Measurements from ENCODE around the gene ENOX2.
"Not testable (repeated sequence)": the region's sequence is repeated elsewhere in the genome, so short reads cannot be mapped to it uniquely, and the experiment has no call there.

Gene ENOX2

DNA sequence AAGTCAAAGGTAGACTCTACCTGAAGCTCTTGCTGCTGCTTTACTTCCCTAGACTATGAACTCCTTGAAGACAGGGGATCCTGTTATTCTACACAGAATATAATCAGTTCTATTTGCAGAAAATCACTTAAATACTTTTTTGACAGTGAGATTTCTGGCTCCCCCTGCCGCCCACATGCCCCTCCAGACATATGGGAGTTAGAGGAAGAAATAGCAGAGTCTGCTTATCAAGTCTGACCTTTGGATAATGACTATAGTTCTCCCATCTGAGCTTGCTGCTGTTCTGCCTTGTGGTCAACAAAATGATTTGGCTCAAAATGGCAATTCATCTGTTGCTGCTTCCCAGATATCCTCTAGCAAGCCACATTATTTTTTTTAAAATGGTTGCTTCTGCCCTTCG is 101.1 kb downstream of the ENOX2 start:
- H3K4me3 ChIP-seq (ENCODE audit: low read depth, low read length), result no peak overlapping the region
- TF ChIP-seq, protein P1, sequence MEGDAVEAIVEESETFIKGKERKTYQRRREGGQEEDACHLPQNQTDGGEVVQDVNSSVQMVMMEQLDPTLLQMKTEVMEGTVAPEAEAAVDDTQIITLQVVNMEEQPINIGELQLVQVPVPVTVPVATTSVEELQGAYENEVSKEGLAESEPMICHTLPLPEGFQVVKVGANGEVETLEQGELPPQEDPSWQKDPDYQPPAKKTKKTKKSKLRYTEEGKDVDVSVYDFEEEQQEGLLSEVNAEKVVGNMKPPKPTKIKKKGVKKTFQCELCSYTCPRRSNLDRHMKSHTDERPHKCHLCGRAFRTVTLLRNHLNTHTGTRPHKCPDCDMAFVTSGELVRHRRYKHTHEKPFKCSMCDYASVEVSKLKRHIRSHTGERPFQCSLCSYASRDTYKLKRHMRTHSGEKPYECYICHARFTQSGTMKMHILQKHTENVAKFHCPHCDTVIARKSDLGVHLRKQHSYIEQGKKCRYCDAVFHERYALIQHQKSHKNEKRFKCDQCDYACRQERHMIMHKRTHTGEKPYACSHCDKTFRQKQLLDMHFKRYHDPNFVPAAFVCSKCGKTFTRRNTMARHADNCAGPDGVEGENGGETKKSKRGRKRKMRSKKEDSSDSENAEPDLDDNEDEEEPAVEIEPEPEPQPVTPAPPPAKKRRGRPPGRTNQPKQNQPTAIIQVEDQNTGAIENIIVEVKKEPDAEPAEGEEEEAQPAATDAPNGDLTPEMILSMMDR (IDR thresholded peaks at IDR 0.05; ENCODE audit: borderline replicate concordance, insufficient read depth, low read depth, low read length), result no peak

DNA sequence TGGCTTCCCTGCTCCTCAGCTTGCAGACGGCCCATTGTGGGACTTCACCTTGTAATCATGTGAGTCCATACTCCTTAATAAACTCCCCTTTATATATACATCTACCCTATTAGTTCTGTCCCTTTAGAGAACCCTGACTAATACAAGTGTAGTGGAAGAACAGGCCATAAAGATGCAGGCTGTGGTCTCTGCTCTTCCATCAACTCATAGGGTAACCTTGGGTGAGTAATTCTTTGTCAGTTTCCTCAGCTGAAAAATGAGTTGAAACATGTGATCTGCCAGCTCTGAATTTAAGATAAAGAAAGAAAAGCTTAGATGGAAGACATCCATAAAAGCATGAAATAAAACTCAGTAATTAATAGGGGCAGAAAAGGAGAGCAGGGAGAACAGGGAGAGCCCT is 103.6 kb downstream of the ENOX2 start:
- no peak overlapping the region for H3K4me3 ChIP-seq (ENCODE audit: low read depth, low read length)
- TF ChIP-seq, protein P1 (IDR thresholded peaks at IDR 0.05; ENCODE audit: borderline replicate concordance, insufficient read depth, low read depth, low read length), result no peak

DNA sequence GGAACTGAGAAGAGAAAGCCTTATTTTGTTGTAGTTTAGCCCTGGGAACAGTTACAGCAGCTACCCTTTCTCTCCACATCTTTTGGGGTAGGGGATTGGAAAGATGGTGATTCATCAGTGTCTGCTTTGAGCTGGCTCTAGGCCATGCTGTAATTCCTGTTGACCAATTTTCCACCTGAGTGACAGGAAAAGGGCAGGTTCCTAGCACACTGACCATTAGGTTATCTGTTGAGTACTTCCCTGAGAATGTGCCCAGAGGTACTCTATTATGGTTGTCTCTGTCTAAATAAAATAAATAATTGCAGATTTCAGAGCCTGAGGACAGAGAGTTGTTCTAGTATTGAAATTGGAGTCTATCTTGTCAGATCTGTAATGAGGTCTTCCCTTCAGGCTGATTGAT is 109.0 kb downstream of the ENOX2 start:
- no peak overlapping the region for H3K4me3 ChIP-seq (ENCODE audit: low read depth, low read length)
- TF ChIP-seq, protein P1 (IDR thresholded peaks at IDR 0.05; ENCODE audit: borderline replicate concordance, insufficient read depth, low read depth, low read length), result no peak

DNA sequence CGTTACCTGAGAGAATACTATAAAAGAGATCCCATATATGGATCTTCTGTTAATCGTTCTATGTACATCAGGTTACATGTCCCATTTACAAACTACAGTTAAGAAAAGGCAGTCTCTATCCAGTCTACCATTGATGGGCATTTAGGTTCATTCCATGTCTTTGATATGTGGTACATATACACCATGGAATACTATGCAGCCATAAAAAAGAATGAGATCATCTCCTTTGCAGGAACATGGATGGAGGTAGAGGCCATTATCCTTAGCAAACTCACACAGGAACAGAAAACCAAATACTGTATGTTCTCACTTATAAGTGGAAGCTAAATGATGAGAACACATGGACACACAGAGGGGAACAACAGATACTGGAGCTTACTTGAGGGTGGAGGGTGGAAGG is 111.1 kb downstream of the ENOX2 start:
- not testable (repeated sequence) for H3K4me3 ChIP-seq (ENCODE audit: low read depth, low read length)

DNA sequence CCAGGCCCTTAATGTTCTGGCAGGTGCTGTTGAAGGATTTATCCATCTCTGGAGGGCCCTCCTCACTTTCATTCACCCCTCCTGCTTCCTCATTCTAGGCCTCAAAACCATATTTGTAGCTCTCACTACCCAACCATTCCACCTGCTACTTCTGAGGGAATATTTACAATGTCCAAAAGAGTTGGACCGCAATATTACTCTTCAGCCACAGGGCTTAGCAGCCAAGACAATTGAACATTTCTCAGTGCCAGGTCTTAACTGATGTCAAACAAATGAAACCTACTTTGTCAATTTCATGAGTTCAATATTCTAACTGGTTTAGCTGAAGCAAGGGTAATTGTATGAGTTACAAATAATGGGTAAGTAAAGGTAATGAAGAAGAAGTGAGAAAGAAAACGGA is 113.2 kb downstream of the ENOX2 start:
- no peak overlapping the region for H3K4me3 ChIP-seq (ENCODE audit: low read depth, low read length)
- TF ChIP-seq, protein P1 (IDR thresholded peaks at IDR 0.05; ENCODE audit: borderline replicate concordance, insufficient read depth, low read depth, low read length), result no peak

DNA sequence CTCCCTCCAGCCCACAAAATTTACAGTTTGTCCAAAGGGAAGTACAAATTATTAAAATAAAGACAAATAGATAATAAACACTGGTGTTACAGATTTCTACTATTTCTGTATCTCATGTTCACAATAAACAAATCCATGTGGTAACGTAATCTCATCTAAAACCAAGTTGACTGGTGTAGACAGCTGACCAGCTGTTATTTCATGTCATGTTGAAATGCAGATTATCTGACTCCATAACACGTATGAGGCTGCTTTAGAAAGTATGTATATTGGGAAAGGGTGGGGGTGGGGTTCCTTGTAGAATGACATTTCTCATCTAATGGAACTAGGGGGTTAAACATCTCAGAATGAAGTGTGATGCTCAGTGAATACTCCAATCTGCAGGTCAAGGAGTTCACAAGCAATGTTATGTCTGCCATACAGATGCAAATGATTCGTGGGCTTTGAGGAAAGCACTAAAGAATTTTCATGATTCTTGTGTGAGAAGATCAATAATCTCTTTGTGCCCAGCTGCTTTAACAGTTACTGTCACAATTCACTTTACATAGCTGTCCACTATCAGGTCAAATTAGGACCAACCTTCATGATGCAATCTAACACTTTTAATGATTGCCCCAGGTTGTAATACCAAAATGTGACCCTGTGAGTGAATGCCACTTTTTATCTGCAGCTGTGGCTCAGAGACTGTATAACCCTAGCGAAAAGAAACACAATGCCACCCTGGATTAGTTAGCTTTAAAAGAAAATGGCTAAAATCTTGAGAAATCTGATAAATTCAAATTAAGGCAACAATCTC is 114.0 kb downstream of the ENOX2 start:
- H3K4me3 ChIP-seq (ENCODE audit: low read depth, low read length), result no peak overlapping the region
- TF ChIP-seq, protein P1 (IDR thresholded peaks at IDR 0.05; ENCODE audit: borderline replicate concordance, insufficient read depth, low read depth, low read length), result no peak

DNA sequence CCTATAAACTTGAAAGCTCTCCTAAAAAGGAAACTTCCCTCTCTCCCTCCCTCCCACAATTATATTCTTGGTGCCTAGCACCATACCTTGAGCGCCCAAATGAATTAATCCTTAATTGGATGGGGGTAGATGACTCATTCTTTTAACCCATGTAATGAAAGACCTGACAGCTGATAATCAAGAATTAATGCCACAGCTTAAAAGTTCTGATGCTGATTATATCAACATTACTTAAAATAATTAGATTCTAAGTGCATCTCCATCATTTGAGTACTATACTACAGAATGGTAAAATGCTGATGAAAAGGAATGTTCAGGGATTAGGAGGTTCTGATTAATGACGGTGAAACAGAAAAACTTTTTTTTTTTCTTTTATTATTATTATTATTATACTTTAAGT is 117.0 kb downstream of the ENOX2 start:
- TF ChIP-seq, protein P1 (IDR thresholded peaks at IDR 0.05; ENCODE audit: borderline replicate concordance, insufficient read depth, low read depth, low read length), result no peak
- H3K4me3 ChIP-seq (ENCODE audit: low read depth, low read length), result no peak overlapping the region

Measured in GM12875 (cell line).